Measurements from ENCODE around the gene CLSTN3. TPM values are rescaled to one million over a fixed set of nuclear protein-coding genes. Genes with fewer than 3 reads are reported as not detected.
"Not testable (repeated sequence)": the region's sequence is repeated elsewhere in the genome, so short reads cannot be mapped to it uniquely, and the experiment has no call there.

CLSTN3 gene
- total RNA-seq, 2 donors from 2014 or later, result 14.7 to 17.0 TPM

DNA sequence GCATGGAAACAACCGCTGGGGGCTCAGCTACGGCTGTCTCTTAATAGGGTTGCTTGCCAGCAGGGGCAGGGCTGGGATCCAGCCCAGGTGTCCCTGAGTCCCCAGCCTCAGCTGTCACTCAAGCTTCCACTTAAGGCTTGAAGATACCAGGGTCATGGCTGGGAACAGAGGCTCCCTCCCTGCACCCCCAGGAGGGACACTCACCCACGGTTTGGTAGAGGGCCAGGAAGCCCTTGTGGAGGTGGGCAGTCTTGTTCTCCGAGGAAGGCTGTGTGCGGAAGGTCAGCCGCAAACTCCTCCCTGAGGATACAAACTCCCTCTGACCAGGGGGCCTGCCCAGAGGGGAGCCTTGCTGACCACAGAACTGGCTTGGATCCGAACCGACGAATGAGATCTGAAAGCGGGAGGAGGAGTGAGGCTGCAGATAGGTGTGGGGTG, 28.5 kb upstream of the CLSTN3 start:
- DNase-seq, result no peak

DNA sequence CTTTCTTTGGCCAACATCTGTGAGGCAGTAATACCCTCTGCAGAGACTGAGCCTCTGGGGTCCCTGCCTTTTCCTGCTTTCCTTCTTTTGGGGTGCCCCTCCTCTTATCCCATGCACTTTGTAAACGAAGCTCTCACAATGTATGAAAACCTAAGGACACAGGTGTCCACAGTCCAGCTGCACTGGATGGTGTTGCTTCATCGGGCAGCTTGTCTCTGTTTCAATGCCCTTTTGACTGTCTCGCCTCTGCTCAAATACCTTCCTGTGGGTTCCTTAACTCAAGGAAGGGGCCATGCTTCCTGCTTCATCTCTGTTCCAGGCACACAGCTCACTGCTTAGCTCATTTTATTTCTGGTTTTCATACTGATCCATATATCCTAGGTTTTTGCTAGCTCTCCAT, 27.6 kb upstream of the CLSTN3 start:
- ATAC-seq (no peak), DNase-seq (no peak)
- intact Hi-C loops (cut with DNase I), result no loop called here

More for the DNA sequence above, 28.5 kb upstream of the CLSTN3 start:
- ATAC-seq, result peak in 1 of 2 donors; percentile 47
- intact Hi-C loops (cut with DNase I), result no loop called here

GRCh38 chr12:7103837-7104584, 26.2 kb upstream of the CLSTN3 start:
- intact Hi-C loops (cut with DNase I), result no loop called here
- DNase-seq (no peak), ATAC-seq (no peak)

DNA sequence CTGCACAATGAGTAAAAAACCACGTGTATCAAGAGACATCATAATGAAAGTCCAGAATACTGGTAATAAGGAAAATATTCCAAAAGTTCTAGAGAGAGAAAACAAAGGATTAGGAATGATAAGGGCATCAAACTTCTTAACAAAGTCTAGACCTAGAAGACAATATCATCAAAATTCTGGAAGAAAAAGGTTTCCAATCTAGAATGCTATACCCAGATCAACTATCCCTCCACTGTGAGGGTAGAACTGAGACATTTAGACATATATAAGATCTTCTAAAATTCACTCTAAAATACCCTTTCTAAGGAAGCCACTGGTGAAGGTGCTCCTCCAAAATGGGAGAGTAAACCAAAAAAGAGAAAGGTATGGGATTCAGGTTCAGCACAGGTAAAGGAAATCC, 24.1 kb upstream of the CLSTN3 start:
- ATAC-seq (no peak), DNase-seq (no peak)
- intact Hi-C loops (cut with DNase I), result no loop called here

DNA sequence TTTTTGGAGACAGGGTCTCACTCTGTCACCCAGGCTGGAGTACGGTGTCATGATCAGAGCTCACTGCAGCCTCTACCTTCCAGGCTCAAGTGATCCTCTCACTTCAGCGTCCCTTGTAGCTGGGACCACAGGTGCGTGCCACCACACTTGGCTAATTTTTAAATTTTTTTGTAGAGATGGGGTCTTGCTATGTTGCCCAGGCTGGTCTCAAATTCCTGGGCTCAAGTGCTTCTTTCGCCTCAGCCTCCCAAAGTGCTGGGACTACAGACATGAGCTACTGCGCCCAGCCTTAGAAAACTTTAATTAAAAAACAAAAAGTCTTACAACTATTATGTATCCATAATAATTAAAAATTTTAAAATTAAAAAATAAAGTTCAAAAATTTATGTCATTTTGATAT, 23.0 kb upstream of the CLSTN3 start:
- intact Hi-C loops (cut with DNase I); ATAC-seq; DNase-seq: not testable (repeated sequence)

DNA sequence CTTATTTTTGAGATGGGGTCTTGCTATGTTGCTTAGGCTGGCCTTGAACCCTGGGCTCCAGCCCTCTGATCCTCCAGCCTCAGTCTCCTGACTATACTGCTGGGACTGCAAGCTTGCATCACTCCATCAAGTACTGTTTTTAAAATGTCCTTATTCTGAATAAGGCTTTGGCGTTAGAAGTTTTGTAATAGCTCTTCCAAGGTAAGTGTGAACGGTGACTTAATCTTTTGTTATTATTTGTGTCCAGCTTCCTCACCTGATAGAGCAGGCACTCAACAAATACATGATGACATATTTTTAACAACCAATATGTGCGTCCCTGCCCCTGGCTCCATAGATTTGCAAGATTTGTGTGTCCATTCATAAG, 22.6 kb upstream of the CLSTN3 start:
- DNase-seq (no peak), ATAC-seq (no peak)
- intact Hi-C loops (cut with DNase I), result loop anchor here in 1 of 2 donors (2.0 kb wide), 2 partner anchors 47 to 163 kb away; partner anchors contain the start of genes C12orf57 and C1S

- ATAC-seq, result peak; percentile 81 to 94
- intact Hi-C loops (cut with DNase I), result loop anchor here in 1 of 2 donors (2.0 kb wide), 2 partner anchors 47 to 163 kb away; partner anchors contain the start of genes C12orf57 and C1S
- peak; percentile 86 for DNase-seq
Observed at GRCh38 chr12:7108003-7108795, 22.0 kb upstream of the CLSTN3 start.

GRCh38 chr12:7108796-7109571, 21.2 kb upstream of the CLSTN3 start, which contains the start of gene C1RL:
TSS of gene C1RL (minus strand) at chr12:7109214. CDS start at chr12:7109180, 34 bp downstream.
- DNase-seq (peak; percentile 92), ATAC-seq (peak; percentile 84 to 86)
- intact Hi-C loops (cut with DNase I), result loop anchor here in 1 of 2 donors (2.0 kb wide), 2 partner anchors 48 to 164 kb away; partner anchors contain the start of genes C12orf57 and C1S

DNA sequence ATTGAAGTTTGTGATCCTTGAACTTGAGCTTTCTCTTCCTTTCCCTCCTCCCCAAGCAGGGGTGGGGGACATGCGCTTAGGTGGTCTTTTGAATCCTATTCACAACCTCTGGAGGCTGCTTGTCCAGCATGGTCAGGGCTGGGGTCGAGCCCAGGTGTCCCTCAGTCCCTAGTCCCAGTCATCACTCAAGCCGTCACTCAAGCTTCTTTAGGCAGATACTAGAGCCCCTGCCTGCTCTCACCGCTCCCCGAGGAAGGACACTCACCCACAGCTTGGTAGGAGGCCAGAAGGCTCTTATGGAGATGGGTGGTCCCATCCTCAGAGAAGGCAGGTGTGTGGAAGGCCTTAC, 20.6 kb upstream of the CLSTN3 start:
- no peak for ATAC-seq
- intact Hi-C loops (cut with DNase I), result loop anchor here in 1 of 2 donors (2.0 kb wide), 2 partner anchors 49 to 165 kb away; partner anchors contain the start of genes C12orf57 and C1S

GRCh38 chr12:7110661-7111060, 19.5 kb upstream of the CLSTN3 start:
- intact Hi-C loops (cut with DNase I), result no loop called here
- ATAC-seq (no peak), DNase-seq (no peak)

More for the DNA sequence above, 20.6 kb upstream of the CLSTN3 start:
- no peak for DNase-seq

DNA sequence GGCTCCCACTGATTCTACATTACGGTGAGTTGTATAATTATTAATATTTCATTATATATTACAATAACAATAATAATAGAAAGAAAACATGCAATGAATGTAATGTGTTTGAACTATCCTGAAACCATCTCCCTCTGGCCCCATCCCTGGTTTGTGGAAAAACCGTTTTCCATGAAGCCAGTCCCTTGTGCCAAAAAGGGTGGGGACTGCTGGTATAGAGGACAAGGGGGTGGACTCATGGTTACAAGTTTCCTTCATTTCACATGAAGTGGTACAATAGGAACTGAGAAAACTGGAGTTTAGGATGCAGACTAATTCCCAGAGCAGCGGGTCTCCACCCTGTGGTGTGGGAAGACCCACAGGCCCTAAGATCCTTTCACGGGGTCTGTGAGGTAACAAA, 18.1 kb upstream of the CLSTN3 start:
- ATAC-seq (no peak), DNase-seq (no peak)
- intact Hi-C loops (cut with DNase I), result no loop called here

DNA sequence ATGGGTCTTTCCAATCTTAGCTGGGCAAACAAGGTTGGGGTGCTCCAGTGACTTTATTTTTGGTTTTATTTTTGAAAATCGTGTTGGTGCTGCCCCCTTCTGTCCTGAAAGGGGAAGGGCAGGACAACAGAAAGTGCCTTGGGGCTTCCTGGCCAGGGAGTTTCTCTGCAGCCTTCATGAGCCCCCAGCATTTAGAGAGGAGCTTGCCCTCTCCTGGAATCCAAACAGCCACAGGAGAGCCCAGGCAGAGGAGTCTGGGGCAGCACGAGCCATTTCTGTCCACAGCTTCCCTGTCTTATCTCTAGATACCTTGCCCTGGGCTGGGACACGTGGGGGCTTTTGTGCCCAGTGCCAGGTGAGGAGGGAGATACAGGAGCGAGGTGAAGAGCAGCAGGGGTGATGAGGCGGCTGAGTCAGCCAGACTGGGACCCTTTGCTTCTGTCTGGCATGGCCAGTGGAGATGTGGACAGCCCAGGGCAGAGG, 16.7 kb upstream of the CLSTN3 start:
- intact Hi-C loops (cut with DNase I), result no loop called here
- ATAC-seq, result peak in 1 of 2 donors; percentile 23
- DNase-seq, result no peak

- intact Hi-C loops (cut with DNase I), result no loop called here
- ATAC-seq (no peak), DNase-seq (no peak)
Observed at GRCh38 chr12:7114008-7114407, 16.2 kb upstream of the CLSTN3 start.

GRCh38 chr12:7114851-7115250, 15.3 kb upstream of the CLSTN3 start:
- ATAC-seq, result no peak
- DNase-seq, result no peak
- intact Hi-C loops (cut with DNase I), result no loop called here

DNA sequence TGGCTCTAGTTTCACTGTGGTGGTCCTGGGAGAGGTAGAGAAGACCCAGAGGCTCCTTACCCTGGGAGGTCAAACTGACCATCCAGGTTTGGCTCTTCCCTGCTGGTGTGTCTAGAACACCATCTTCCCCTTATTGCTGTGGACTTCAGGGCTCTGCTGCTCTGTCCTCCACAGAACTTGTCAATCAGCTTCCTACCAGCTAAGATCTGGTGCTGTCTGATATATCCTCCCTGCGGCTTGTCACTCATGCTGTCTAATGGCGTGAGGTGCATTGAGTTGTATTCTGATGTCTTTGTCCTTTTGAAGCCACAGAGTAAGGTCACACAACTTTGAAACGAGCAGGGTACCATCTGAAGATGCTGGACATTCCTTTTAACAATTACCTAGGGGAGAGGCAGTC, 14.0 kb upstream of the CLSTN3 start:
- ATAC-seq (no peak), DNase-seq (no peak)
- intact Hi-C loops (cut with DNase I), result no loop called here

- ATAC-seq (no peak), DNase-seq (no peak)
- intact Hi-C loops (cut with DNase I), result no loop called here
Observed at GRCh38 chr12:7116916-7117315, 13.3 kb upstream of the CLSTN3 start.

GRCh38 chr12:7117670-7118069, 12.5 kb upstream of the CLSTN3 start:
- ATAC-seq (no peak), DNase-seq (no peak)
- intact Hi-C loops (cut with DNase I), result no loop called here

- ATAC-seq (no peak), DNase-seq (no peak)
- intact Hi-C loops (cut with DNase I), result no loop called here
Observed at GRCh38 chr12:7118881-7119280, 11.3 kb upstream of the CLSTN3 start.

- ATAC-seq (no peak), DNase-seq (no peak)
- intact Hi-C loops (cut with DNase I), result no loop called here
Observed at GRCh38 chr12:7120166-7120565, 10.0 kb upstream of the CLSTN3 start.
